Panc1 (cell line): ENCODE data around the gene KRTAP10-9. TPM values are rescaled to one million over a fixed set of nuclear protein-coding genes. Genes with fewer than 3 reads are reported as not detected.

Experiments used
- ATAC-seq: fragments of 200-7000 bp; cut with Tn5 transposase; 2 replicates; pipeline ENCODE4 v1.9.1; 2020; ENCODE audit warnings: mild to moderate bottlenecking, moderate library complexity
- BruUV-seq: library from RNA; stranded (reverse); fragments of 400-500 nt; replicated peaks from 2 replicates; lab custom pipeline; 2021; lab: Mats Ljungman, UMichigan
- CTCF ChIA-PET: fragments of 300-600 bp; sonication (Branson Sonifier 250); formaldehyde crosslinking; loops from one replicate; lab custom pipeline; 2022; ENCODE audit warnings: antibody characterized with exemption; lab: Charles Lee
- POLR2A ChIA-PET: fragments of 300-600 bp; sonication (Branson Sonifier 250); formaldehyde crosslinking; loops from one replicate; lab custom pipeline; 2022; ENCODE audit warnings: antibody characterized with exemption; lab: Charles Lee
- DNase-seq: peaks from one replicate; pipeline ENCODE4 v3.0.0-alpha.2; 2010; ENCODE audit warnings: low read depth, low spot score
- H3K27ac ChIP-seq: 2 replicates; pipeline ENCODE4 v1.5.1; 2011; ENCODE audit warnings: mild to moderate bottlenecking, low read length, inconsistent platforms
- H3K27me3 ChIP-seq: fragments of 200-500 bp; sonication (Bioruptor generic); 2 replicates; pipeline ENCODE4 v1.6.0; 2014; ENCODE audit warnings: low read length, inconsistent platforms; ENCODE audit not compliant: control insufficient read depth, insufficient read depth
- H3K36me3 ChIP-seq: fragments of 200-500 bp; sonication (Bioruptor generic); 2 replicates; pipeline ENCODE4 v1.5.1; 2014; ENCODE audit warnings: inconsistent platforms, mild to moderate bottlenecking, low read length, moderate library complexity; ENCODE audit not compliant: control insufficient read depth, insufficient read depth
- H3K4me1 ChIP-seq: 2 replicates; pipeline ENCODE4 v1.5.1; 2011; ENCODE audit warnings: inconsistent platforms, mild to moderate bottlenecking, low read length, moderate library complexity; ENCODE audit not compliant: control insufficient read depth, insufficient read depth
- H3K4me3 ChIP-seq, 2 experiments: 2 replicates each; pipeline ENCODE4 v1.5.1; 2011 to 2012; ENCODE audit warnings: low read depth in 2 of 2, low read length in 2 of 2, mild to moderate bottlenecking in 2 of 2, inconsistent platforms in 1 of 2, moderate library complexity in 1 of 2
- H3K9me3 ChIP-seq: fragments of 200-500 bp; sonication (Bioruptor generic); 2 replicates; pipeline ENCODE4 v1.5.1; 2014; ENCODE audit warnings: low read depth, mild to moderate bottlenecking, inconsistent platforms, low read length, moderate library complexity; ENCODE audit not compliant: control insufficient read depth, insufficient read depth
- CTCF ChIP-seq: fragments of 450-650 bp; IDR thresholded peaks from 2 replicates; pipeline ENCODE4 v1.5.1; 2017; ENCODE audit warnings: mild to moderate bottlenecking
- POLR2AphosphoS5 ChIP-seq: IDR thresholded peaks from 2 replicates; pipeline ENCODE4 v1.6.1; 2012; ENCODE audit warnings: mild to moderate bottlenecking, low read depth, low read length, moderate library complexity
- REST ChIP-seq, 2 experiments: IDR thresholded peaks; 2 replicates each; pipeline ENCODE4 v1.6.1; 2011 to 2012; ENCODE audit warnings: low read depth in 2 of 2, control low read depth in 1 of 2, low read length in 1 of 2, mild to moderate bottlenecking in 1 of 2, moderate library complexity in 1 of 2; ENCODE audit not compliant: insufficient read depth in 1 of 2
- SIN3A ChIP-seq: IDR thresholded peaks from 2 replicates; pipeline ENCODE4 v1.6.1; 2012; ENCODE audit warnings: low read depth, mild to moderate bottlenecking, low read length, moderate library complexity, borderline replicate concordance; ENCODE audit not compliant: insufficient read depth
- TCF7L2 ChIP-seq: IDR thresholded peaks from 2 replicates; pipeline ENCODE4 v1.6.1; 2011; ENCODE audit warnings: mild to moderate bottlenecking, low read depth, low read length, inconsistent platforms
- in situ Hi-C: cut with HindIII; loops from 2 replicates; pipeline ENCODE4 v1.10.0; 2016; ENCODE audit warnings: low sequenced_read_pairs, low pct_unique_long_range_greater_than_20kb
- intact Hi-C: fragments of 100-400 bp; cut with micrococcal nuclease; formaldehyde crosslinking; loops from one replicate; pipeline ENCODE4 v1.10.0; 2022; ENCODE audit not compliant: unreplicated experiment
- total RNA-seq: library from RNA; stranded (reverse); gene quantifications from one replicate; pipeline ENCODE4 v1.2.1, GENCODE V29; 2021; ENCODE audit not compliant: unreplicated experiment

KRTAP10-9 gene
- total RNA-seq, 1 experiment from 2014 or later: not detected

GRCh38 chr21:44664691-44665090, 37.8 kb downstream of the KRTAP10-9 start:
- no TSS peak for BruUV-seq
- H3K4me1 ChIP-seq: no peaks in the 10 kb centered on the region
- H3K4me3 ChIP-seq: no peak overlapping the region
- H3K9me3 ChIP-seq: no peaks in the 10 kb centered on the region
- ChIA-PET POLR2A (no interaction called here), CTCF (no interaction called here)
- in situ Hi-C loops (no loop called here), intact Hi-C loops (no loop called here)
- TF ChIP-seq POLR2AphosphoS5: no peak
- TF ChIP-seq SIN3A: no peak
- H3K27ac ChIP-seq: no peak overlapping the region
- no peaks in the 10 kb centered on the region for H3K36me3 ChIP-seq
- DNase-seq (no peak), ATAC-seq (no peak)
- H3K27me3 ChIP-seq: no peaks in the 10 kb centered on the region

DNA sequence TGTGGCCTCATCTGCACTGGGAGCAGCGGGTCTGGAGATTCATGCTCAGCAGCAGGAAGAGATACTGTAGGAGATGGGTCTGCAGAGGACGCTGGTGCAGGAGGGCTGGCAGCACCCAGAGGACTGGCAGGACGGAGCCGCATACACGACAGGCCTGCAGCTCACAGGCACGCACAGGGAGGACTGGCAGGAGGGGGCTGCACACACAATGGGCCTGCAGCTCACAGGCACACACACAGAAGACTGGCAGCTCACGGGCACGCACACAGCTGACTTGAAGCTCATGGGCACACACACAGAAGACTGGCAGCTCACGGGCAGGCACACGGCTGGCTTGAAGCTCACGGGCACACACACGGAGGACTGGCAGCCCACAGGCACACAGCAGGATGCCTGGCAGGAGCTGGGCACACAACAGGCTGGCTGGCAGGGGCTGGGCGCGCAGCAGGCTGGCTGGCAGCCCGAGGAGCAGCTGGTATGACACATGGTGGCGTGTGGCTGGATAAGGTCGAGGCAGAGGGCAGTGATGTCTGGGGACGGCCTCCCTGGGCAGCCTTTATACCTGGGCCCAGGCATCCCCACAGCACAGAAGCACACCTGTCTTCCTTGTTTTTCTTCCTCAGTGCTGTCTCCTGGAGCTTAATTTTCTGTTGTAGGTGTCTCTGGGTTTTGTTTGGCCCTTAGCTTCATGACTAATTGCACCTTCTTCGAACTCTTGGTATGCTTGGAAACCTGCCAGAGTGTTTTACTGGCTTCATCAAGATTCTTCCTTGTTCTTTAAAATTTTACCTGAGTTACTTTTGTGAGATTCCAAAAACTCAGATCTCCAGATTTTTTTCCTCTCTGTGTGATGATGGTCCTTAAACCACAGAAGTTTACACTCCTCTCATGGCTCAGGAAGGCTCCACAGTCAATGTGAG, 39.8 kb downstream of the KRTAP10-9 start, which contains the start of gene KRTAP12-2:
Gene KRTAP12-2 (minus strand): TSS at position 527 of the 920 bp plus-strand sequence. CDS start 41 bp downstream, at position 486.
- Histone ChIP-seq H3K4me1 (no peaks in the 10 kb centered on the region), H3K27ac (no peak within 1 kb of the TSS), H3K36me3 (no peaks in the 10 kb centered on the region), H3K9me3 (no peaks in the 10 kb centered on the region), H3K4me3 (no peak within 1 kb of the TSS), H3K27me3 (no peaks in the 10 kb centered on the region)
- no TSS peak for BruUV-seq
- ChIA-PET POLR2A (no interaction called here), CTCF (no interaction called here)
- no peak for TF ChIP-seq CTCF
- intact Hi-C loops (no loop called here), in situ Hi-C loops (no loop called here)
- DNase-seq (no peak), ATAC-seq (no peak)

GRCh38 chr21:44667612-44668011, 40.7 kb downstream of the KRTAP10-9 start:
- ChIA-PET POLR2A (no interaction called here), CTCF (no interaction called here)
- in situ Hi-C loops: no loop called here
- intact Hi-C loops: no loop called here
- no peaks in the 10 kb centered on the region for H3K36me3 ChIP-seq
- H3K9me3 ChIP-seq: no peaks in the 10 kb centered on the region
- no peak overlapping the region for H3K27ac ChIP-seq
- no peak overlapping the region for H3K4me3 ChIP-seq
- no peaks in the 10 kb centered on the region for H3K4me1 ChIP-seq
- no TSS peak for BruUV-seq
- ATAC-seq (no peak), DNase-seq (no peak)
- no peaks in the 10 kb centered on the region for H3K27me3 ChIP-seq
- no peak for TF ChIP-seq TCF7L2
- no peak for TF ChIP-seq POLR2AphosphoS5
- TF ChIP-seq REST (IDR thresholded peaks at IDR 0.05; ENCODE audit: insufficient read depth in 1 of 2, low read depth in 2 of 2, low read length in 1 of 2): no peak
- TF ChIP-seq CTCF: no peak
- TF ChIP-seq SIN3A: no peak
